ENCODE measurements around the gene TRIM31.

DNA sequence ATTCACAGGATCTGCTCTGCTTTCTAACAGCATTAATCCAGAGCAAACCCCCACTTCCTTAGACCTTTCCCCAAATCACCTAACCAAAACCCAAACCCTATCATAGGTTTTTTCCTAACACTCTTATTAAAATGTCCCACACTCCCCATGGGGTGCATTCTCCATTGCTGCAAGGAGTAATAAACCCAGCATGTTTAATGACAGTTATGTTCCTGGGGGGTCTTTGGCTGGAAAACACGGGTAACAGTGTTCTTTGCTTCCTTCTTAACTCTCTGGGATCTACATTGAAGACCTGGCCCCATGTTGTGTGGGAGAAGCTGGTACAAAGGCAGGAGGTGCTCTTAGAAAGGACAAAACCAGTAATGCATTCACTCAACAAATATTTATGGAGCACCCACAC is 16.1 kb downstream of the TRIM31 start:
- TF ChIP-seq POLR2A (IDR thresholded peaks at IDR 0.05), result no peak
- TF ChIP-seq, protein P1, sequence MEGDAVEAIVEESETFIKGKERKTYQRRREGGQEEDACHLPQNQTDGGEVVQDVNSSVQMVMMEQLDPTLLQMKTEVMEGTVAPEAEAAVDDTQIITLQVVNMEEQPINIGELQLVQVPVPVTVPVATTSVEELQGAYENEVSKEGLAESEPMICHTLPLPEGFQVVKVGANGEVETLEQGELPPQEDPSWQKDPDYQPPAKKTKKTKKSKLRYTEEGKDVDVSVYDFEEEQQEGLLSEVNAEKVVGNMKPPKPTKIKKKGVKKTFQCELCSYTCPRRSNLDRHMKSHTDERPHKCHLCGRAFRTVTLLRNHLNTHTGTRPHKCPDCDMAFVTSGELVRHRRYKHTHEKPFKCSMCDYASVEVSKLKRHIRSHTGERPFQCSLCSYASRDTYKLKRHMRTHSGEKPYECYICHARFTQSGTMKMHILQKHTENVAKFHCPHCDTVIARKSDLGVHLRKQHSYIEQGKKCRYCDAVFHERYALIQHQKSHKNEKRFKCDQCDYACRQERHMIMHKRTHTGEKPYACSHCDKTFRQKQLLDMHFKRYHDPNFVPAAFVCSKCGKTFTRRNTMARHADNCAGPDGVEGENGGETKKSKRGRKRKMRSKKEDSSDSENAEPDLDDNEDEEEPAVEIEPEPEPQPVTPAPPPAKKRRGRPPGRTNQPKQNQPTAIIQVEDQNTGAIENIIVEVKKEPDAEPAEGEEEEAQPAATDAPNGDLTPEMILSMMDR (IDR thresholded peaks at IDR 0.05), result no peak

Data from prostate gland (tissue), 2 donors.